HG03558 (cell line): ENCODE measurements around the gene INF2.
"Not testable (repeated sequence)": the region's sequence is repeated elsewhere in the genome, so short reads cannot be mapped to it uniquely, and the experiment has no call there.

ENCODE experiments used
- ATAC-seq: cut with Tn5 transposase; IDR thresholded peaks from one replicate; pipeline ENCODE4 v1.9.1; 2021; ENCODE audit warnings: moderate number of reproducible peaks; ENCODE audit not compliant: unreplicated experiment; ENCODE audit errors: extremely low read depth

INF2 gene

DNA sequence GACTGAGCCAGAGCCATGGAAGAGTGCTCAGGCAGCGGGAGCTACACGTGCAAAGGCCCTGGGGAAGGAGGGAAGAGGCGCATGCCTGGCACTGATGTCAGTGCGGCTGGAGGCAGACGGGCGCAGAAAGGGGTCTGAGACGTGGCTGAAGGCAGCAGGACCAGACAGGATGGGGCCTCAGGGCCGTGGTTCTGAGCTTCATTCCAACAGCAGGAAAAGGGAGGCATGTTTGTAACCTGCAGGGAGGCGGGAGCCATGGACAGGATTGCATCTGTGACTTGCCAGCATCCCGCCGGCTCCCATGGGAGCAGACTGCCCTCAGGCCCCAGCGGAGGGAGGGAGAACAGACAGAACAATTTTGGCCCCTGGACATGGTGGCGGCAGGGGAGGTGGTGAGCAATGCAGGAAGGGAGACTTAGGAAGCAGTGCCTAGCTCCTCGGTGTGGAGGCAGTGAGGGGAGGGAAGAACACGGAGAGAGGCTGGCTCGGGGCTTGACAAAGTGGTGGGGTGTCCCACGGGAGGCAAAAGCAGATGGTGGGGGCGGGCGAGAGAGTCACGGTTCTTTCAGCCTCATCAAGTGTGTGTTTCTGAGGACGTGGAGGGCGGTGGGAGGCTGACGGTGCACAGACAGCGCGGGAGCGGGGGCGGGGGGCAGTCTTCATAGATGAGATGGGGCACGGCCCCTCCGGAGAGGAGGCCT lies 33.3 kb upstream of the INF2 start:
- no peak for ATAC-seq

DNA sequence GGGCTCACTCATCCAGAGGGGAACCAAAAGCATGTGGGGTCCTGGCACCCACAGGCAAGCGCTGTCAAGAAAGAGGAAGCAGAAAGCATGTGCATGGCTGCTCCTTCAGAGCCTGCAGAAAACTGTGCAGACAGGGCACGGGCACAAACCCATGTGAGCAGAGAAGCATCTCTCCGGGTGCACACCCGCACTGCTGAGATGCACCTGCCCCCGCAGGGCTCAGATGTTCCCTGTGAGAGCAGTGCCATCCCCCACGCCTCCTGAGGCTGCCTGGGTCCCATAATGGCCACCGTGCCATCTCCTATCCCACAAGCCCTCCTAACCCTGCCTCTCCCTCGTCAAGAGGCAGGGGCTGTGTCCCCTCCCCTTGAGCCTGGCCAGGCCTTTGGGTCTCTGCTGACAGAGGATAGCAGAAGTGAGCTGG lies 32.3 kb upstream of the INF2 start:
- no peak for ATAC-seq

- ATAC-seq, result no peak
These were observed 31.7 kb upstream of the INF2 start for GRCh38 chr14:104657563-104658324.

- ATAC-seq, result no peak
These were observed 31.1 kb upstream of the INF2 start for GRCh38 chr14:104658325-104658712.

- ATAC-seq, result no peak
These were observed 30.3 kb upstream of the INF2 start for GRCh38 chr14:104659146-104659545.

GRCh38 chr14:104659764-104660523 lies 29.5 kb upstream of the INF2 start:
- ATAC-seq, result no peak

- no peak for ATAC-seq
These were observed 28.8 kb upstream of the INF2 start for GRCh38 chr14:104660597-104660996.

DNA sequence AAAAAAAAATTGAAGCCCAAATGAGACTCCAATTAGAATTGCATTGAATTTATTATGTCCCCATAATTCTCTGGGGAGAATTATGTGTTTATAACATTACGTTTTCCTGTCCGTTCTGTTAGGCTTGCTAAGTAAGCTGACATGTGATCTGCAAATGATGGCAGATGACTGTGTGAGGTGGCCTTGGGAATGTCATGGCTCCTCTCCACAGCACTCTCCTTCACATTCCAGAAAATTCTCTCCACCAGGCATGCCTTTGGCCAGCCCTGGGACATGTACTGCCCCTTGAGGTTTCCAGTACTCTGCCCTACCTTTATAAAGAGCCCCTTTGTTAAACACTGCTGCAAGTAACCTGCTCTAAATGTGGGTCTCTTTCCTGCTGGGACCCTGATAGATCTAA lies 28.3 kb upstream of the INF2 start:
- no peak for ATAC-seq

GRCh38 chr14:104661528-104662157 lies 27.8 kb upstream of the INF2 start:
- not testable (repeated sequence) for ATAC-seq

GRCh38 chr14:104662472-104662871 lies 26.9 kb upstream of the INF2 start:
- not testable (repeated sequence) for ATAC-seq

GRCh38 chr14:104664107-104664506 lies 25.3 kb upstream of the INF2 start:
- no peak for ATAC-seq

DNA sequence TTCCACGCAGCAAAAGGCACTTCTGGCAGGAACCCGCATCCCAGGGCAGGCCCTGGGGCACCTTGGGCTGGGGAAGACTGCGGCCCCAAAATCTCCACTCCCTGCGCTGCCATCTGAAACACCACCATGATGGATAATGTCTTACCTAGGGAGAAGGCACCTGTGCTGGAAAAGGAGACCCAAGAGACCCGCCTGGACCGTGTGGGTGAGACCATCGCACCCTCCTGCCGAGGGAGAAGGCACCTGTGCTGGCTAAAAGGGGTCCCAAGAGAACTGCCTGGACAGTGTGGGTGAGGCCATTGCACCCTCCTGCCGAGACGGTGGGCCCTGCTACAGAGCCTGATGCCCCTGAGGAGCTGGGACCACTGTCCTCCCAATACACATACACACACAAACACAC lies 24.8 kb upstream of the INF2 start:
- ATAC-seq, result no peak

GRCh38 chr14:104665114-104665656 lies 24.2 kb upstream of the INF2 start:
- ATAC-seq, result no peak

GRCh38 chr14:104665657-104666522 lies 23.5 kb upstream of the INF2 start:
- no peak for ATAC-seq

DNA sequence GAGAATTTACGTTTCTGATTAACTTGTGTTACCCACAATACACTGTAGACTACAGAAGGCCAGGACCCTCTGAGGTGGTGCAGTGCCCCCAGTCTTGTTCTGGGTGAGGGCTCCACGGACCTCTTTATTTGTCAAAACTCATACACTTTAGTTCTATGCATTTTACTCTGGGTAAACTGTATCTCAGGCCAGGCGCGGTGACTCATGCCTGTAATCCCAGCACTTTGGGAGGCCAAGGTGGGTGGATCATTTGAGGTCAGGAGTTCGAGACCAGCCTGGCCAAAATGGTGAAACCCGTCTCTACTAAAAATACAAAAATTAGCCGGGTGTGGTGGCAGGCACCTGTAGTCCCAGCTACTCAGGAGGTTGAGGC lies 22.9 kb upstream of the INF2 start:
- not testable (repeated sequence) for ATAC-seq

DNA sequence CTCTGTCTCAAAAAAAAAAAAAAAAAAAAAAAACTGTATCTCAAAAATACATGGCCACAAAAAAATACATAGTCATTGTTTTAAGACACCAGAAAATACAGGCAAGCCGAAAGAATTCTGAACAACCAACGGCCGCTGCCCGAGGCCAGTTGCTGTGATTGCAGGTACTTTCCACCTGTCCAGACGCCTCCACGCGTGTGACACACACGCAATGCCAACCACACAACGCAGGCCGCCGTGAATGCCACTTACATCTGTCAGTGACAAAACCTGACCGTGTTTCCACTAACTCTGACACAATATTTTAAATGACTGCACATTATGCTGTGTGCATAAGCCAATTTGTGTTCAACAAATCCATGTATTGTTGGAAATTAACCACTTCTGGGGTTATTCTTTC lies 22.4 kb upstream of the INF2 start:
- ATAC-seq, result no peak

DNA sequence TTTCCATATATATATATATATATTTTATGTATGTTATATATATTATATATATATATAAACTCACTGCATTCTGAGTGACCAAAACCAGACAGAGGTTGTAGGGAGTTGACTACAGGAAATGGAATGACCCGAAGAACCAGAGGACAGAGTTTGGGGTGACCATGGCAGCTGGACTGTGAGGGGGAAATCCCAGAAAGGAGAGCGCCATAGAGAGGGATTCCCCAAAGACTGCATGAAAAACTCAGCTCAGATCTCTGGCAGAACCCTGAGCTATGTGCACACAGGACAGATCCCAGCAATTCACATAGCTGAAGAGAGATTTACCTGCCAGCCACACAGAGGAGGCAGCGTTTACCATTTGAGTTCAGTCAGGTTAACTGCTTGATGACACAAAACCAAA lies 19.7 kb upstream of the INF2 start:
- no peak for ATAC-seq

- not testable (repeated sequence) for ATAC-seq
These were observed 18.0 kb upstream of the INF2 start for GRCh38 chr14:104671330-104671977.

DNA sequence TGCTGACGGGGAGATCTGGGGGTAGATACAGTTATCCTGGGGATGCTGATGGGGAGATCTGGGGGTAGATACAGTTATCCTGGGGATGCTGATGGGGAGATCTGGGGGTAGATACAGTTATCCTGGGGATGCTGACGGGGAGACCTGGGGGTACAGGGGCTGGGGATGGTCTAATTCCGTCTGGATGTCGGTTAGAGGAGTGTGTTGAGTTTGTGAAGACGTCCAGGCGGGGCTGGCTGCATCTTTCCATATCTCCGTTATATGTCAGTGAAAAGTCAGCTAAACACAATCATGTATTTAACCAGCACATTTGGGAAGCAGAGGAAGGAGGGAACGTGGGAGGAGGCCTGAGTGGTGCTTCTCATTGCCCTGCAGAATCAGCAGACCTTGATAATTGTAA lies 17.3 kb upstream of the INF2 start:
- ATAC-seq, result not testable (repeated sequence)
